GM12878 (cell line): ENCODE results near the gene RNU2-63P. TPM values are rescaled to one million over a fixed set of nuclear protein-coding genes. Genes with fewer than 3 reads are reported as not detected.
A peak's percentile ranks its signal among the peaks of the same experiment; 100 is the strongest.
"Not testable (repeated sequence)": the region's sequence is repeated elsewhere in the genome, so short reads cannot be mapped to it uniquely, and the experiment has no call there.

Experiments used
- ATAC-seq: fragments of 200-7000 bp; cut with Tn5 transposase; 3 replicates; pipeline ENCODE4 v1.9.1; 2020; ENCODE audit warnings: mild to moderate bottlenecking, moderate library complexity
- BruUV-seq: library from RNA; stranded (reverse); fragments of 400-500 nt; replicated peaks from 2 replicates; lab custom pipeline; 2021; lab: Mats Ljungman, UMichigan
- CTCF ChIA-PET: fragments of 300-600 bp; sonication (Branson Sonifier 250); formaldehyde crosslinking; extraction: SDS; loops from one replicate; lab custom pipeline; 2021; ENCODE audit warnings: inconsistent platforms; lab: Yijun Ruan, JAX
- POLR2A ChIA-PET: fragments of 350-600 bp; formaldehyde crosslinking; extraction: SDS; loops from one replicate; lab custom pipeline; 2021; ENCODE audit warnings: inconsistent platforms; lab: Charles Lee
- RAD21 ChIA-PET: fragments of 300-600 bp; sonication (Branson Sonifier 250); formaldehyde crosslinking; loops from one replicate; lab custom pipeline; 2023; ENCODE audit warnings: antibody characterized with exemption; ENCODE audit not compliant: unreplicated experiment; lab: Charles Lee
- SMC1A ChIA-PET: fragments of 300-600 bp; sonication (Branson Sonifier 250); formaldehyde crosslinking; loops from one replicate; lab custom pipeline; 2023; ENCODE audit not compliant: unreplicated experiment, uncharacterized antibody; lab: Charles Lee
- DNase-seq: peaks from one replicate; pipeline ENCODE4 v3.0.0-alpha.2; 2011; ENCODE audit warnings: low read depth, low spot score
- FAIRE-seq: peaks from 3 replicates; lab custom pipeline; 2011; peaks lifted over from hg19 to GRCh38; lab: Jason Lieb, UNC
- H2AFZ ChIP-seq: 2 replicates; pipeline ENCODE4 v1.6.0; 2011; ENCODE audit warnings: low read depth, low read length, control low read depth; ENCODE audit not compliant: control insufficient read depth
- H3K27ac ChIP-seq: 2 replicates; pipeline ENCODE4 v1.5.1; 2011; ENCODE audit warnings: control low read depth; ENCODE audit not compliant: control insufficient read depth, insufficient read depth
- H3K27me3 ChIP-seq, 2 experiments: replicated peaks in 1 of 2; 2 replicates each; pipeline versions ENCODE4 v1.6.0 to v1.6.1; 2011; ENCODE audit warnings: low read length in 1 of 2; ENCODE audit not compliant: control insufficient read depth in 2 of 2, insufficient read depth in 2 of 2
- H3K36me3 ChIP-seq, 2 experiments: 2 replicates each; pipeline ENCODE4 v1.5.1; 2011; ENCODE audit warnings: low read length in 1 of 2; ENCODE audit not compliant: control insufficient read depth in 2 of 2, insufficient read depth in 2 of 2
- H3K4me1 ChIP-seq: 2 replicates; pipeline ENCODE4 v1.6.1; 2011; ENCODE audit warnings: mild to moderate bottlenecking, low read length, moderate library complexity, mixed read lengths; ENCODE audit not compliant: control insufficient read depth, insufficient read depth
- H3K4me2 ChIP-seq: 2 replicates; pipeline ENCODE4 v1.6.0; 2011; ENCODE audit warnings: control low read depth; ENCODE audit not compliant: control insufficient read depth, insufficient read depth
- H3K4me3 ChIP-seq: fragments of 200-600 bp; sonication (generic); 2 replicates; pipeline ENCODE4 v1.5.1; 2016
- H3K79me2 ChIP-seq: 2 replicates; pipeline ENCODE4 v1.6.0; 2011; ENCODE audit warnings: low read length; ENCODE audit not compliant: control insufficient read depth, insufficient read depth
- H3K9ac ChIP-seq: 2 replicates; pipeline ENCODE4 v1.8.0; 2011; ENCODE audit warnings: low read length, control low read depth, mixed read lengths; ENCODE audit not compliant: control insufficient read depth, insufficient read depth
- H3K9me3 ChIP-seq: replicated peaks from 3 replicates; pipeline ENCODE4 v1.5.1; 2011; ENCODE audit warnings: mild to moderate bottlenecking, low read length; ENCODE audit not compliant: control insufficient read depth, insufficient read depth
- H4K20me1 ChIP-seq: 2 replicates; pipeline ENCODE4 v1.6.0; 2011; ENCODE audit not compliant: control insufficient read depth, insufficient read depth
- WGBS: methylation state at CpG from one replicate; pipeline ENCODE4 v1.1.6; 2016; ENCODE audit warnings: low lambda C conversion rate; ENCODE audit not compliant: insufficient replicate concordance, insufficient coverage; ENCODE audit errors: missing lambda C conversion rate; 5-methylcytosine and 5-hydroxymethylcytosine counted together
- in situ Hi-C: fragments of 300-500 bp; cut with MboI; formaldehyde crosslinking; loops from 9 replicates; pipeline ENCODE4 v1.14.3; 2018; ENCODE audit warnings: mixed read lengths
- intact Hi-C: fragments of 100-400 bp; cut with micrococcal nuclease; formaldehyde crosslinking; loops from one replicate; pipeline ENCODE4 v1.14.2; 2022; ENCODE audit not compliant: unreplicated experiment
- polyA plus RNA-seq, 11 experiments: library from polyadenylated mRNA; depleted of rRNA in 4 of 11; unstranded in 6 of 11; stranded (reverse) in 5 of 11; fragments of >200 nt; fragmentation: Nextera tagmentation in 4 of 11; fragmentation: Illumina TruSeq in 1 of 11; extraction: Ambion mirVana in 4 of 11; extraction: Trizol in 1 of 11; gene quantifications; 1 replicate in 1 of 11; 2 replicates in 10 of 11; pipeline versions ENCODE4 v1.2.1 to v1.2.3, GENCODE V29; 2011 to 2016; ENCODE audit warnings: inconsistent platforms in 2 of 11, missing spikeins in 2 of 11, low read depth in 1 of 11
- small RNA-seq: library from RNA; depleted of rRNA; stranded (forward); fragments of <200 nt; gene quantifications from one replicate; pipeline ENCODE3, GENCODE V24; 2014
- total RNA-seq, 4 experiments: library from RNA; depleted of rRNA in 3 of 4; stranded (reverse); fragments of >200 nt in 3 of 4; fragmentation: Illumina TruSeq in 1 of 4; extraction: Trizol in 1 of 4; gene quantifications; 2 replicates each; pipeline versions ENCODE4 v1.2.1 to v1.2.3, GENCODE V29; 2013 to 2021

The RNU2-63P gene
- total and polyA plus RNA-seq, 10 of the 15 experiments (the other 5 are each of a cell fraction or from before 2014, with no cell fraction given) = 10.7 to 117 (median 12.3) TPM; not detected in 5

GRCh38 chr2:87972385-87972784 lies 44.0 kb downstream of the RNU2-63P start:
- H4K20me1 ChIP-seq, H3K4me2 ChIP-seq, CTCF ChIA-PET, H3K27ac ChIP-seq, in situ Hi-C loops, H3K9ac ChIP-seq, H3K4me1 ChIP-seq, H2AFZ ChIP-seq, SMC1A ChIA-PET, H3K4me3 ChIP-seq, H3K27me3 ChIP-seq, H3K79me2 ChIP-seq, DNase-seq, BruUV-seq, RAD21 ChIA-PET, FAIRE-seq, POLR2A ChIA-PET, H3K9me3 ChIP-seq, H3K36me3 ChIP-seq, intact Hi-C loops: not testable (repeated sequence)
- ATAC-seq = peak; percentile 31; the same call in 1 of the 3 replicates
- no CpG with 5 or more reads among the region's 17 CpGs for WGBS

Small RNA genes lying within 50 kb of the gene (small RNA-seq; reads per million reads assigned to genes)
- gene RNU2-63P = 25.6 reads per million, percentile 98 among the genes with 10 or more reads in this experiment

Other genes with a start within 250 kb of the RNU2-63P start
- 1.4 TPM in 1 of 2 replicates, not detected in the other for gene RGPD2, start 190.8 kb downstream of the RNU2-63P start, total RNA-seq (2014; rRNA removed)
- 0.58 and 0.83 TPM in 2 replicates for gene RGPD2, start 190.8 kb downstream of the RNU2-63P start, total RNA-seq (2014; rRNA removed; fragmentation: Illumina TruSeq; extraction: Trizol)
- 0.13 TPM in 1 of 2 replicates, not detected in the other for gene RGPD2, start 190.8 kb downstream of the RNU2-63P start, total RNA-seq (2021)
- gene RGPD2, start 190.8 kb downstream of the RNU2-63P start, polyA plus RNA-seq (2011; rRNA removed) = 0.53 and 0.72 TPM in 2 replicates
- gene RGPD2, start 190.8 kb downstream of the RNU2-63P start, polyA plus RNA-seq (2014; fragmentation: Illumina TruSeq; extraction: Trizol) = not detected in 2 replicates
- under 1 TPM; 0.18 to 0.20 TPM for gene RGPD2, start 190.8 kb downstream of the RNU2-63P start, polyA plus RNA-seq (2014; fragmentation: Nextera tagmentation; extraction: Ambion mirVana)
- 0.22 and 0.38 TPM in 2 replicates for gene RGPD2, start 190.8 kb downstream of the RNU2-63P start, polyA plus RNA-seq (2014; rRNA removed)
- gene RGPD2, start 190.8 kb downstream of the RNU2-63P start, polyA plus RNA-seq (2016; fragmentation: Nextera tagmentation; extraction: Ambion mirVana) = 1 to 10 TPM in 1 of 2 experiments, under 1 TPM in 1; 0.55 to 1.1 TPM
- 12.5 and 17.4 TPM in 2 replicates for gene KRCC1, start 39.2 kb upstream of the RNU2-63P start, total RNA-seq (2014; rRNA removed)
- 25.4 and 26.9 TPM in 2 replicates for gene KRCC1, start 39.2 kb upstream of the RNU2-63P start, total RNA-seq (2014; rRNA removed; fragmentation: Illumina TruSeq; extraction: Trizol)
- 10.6 and 11.4 TPM in 2 replicates for gene KRCC1, start 39.2 kb upstream of the RNU2-63P start, total RNA-seq (2021)
- gene KRCC1, start 39.2 kb upstream of the RNU2-63P start, polyA plus RNA-seq (2011; rRNA removed) = 3.8 and 6.5 TPM in 2 replicates
- 27.2 and 37.2 TPM in 2 replicates for gene KRCC1, start 39.2 kb upstream of the RNU2-63P start, polyA plus RNA-seq (2014; fragmentation: Illumina TruSeq; extraction: Trizol)
- 10 to 100 TPM; 12.4 to 14.0 TPM for gene KRCC1, start 39.2 kb upstream of the RNU2-63P start, polyA plus RNA-seq (2014; fragmentation: Nextera tagmentation; extraction: Ambion mirVana)
- gene KRCC1, start 39.2 kb upstream of the RNU2-63P start, polyA plus RNA-seq (2014; rRNA removed) = 8.3 and 10.0 TPM in 2 replicates
- 10 to 100 TPM in 1 of 2 experiments, 1 to 10 TPM in 1; 9.7 to 15.2 TPM for gene KRCC1, start 39.2 kb upstream of the RNU2-63P start, polyA plus RNA-seq (2016; fragmentation: Nextera tagmentation; extraction: Ambion mirVana)
- gene SMYD1, start 51.3 kb upstream of the RNU2-63P start, total RNA-seq (2014; rRNA removed) = not detected in 2 replicates
- not detected in 2 replicates for gene SMYD1, start 51.3 kb upstream of the RNU2-63P start, total RNA-seq (2014; rRNA removed; fragmentation: Illumina TruSeq; extraction: Trizol)
- gene SMYD1, start 51.3 kb upstream of the RNU2-63P start, total RNA-seq (2021) = not detected in 2 replicates
- not detected in 2 replicates for gene SMYD1, start 51.3 kb upstream of the RNU2-63P start, polyA plus RNA-seq (2011; rRNA removed)
- not detected in 2 replicates for gene SMYD1, start 51.3 kb upstream of the RNU2-63P start, polyA plus RNA-seq (2014; fragmentation: Illumina TruSeq; extraction: Trizol)
- gene SMYD1, start 51.3 kb upstream of the RNU2-63P start, polyA plus RNA-seq (2014; fragmentation: Nextera tagmentation; extraction: Ambion mirVana) = not detected
- gene SMYD1, start 51.3 kb upstream of the RNU2-63P start, polyA plus RNA-seq (2014; rRNA removed) = 0.04 TPM in 1 of 2 replicates, not detected in the other
- under 1 TPM in 1 of 2 experiments, not detected in 1; 0.09 TPM for gene SMYD1, start 51.3 kb upstream of the RNU2-63P start, polyA plus RNA-seq (2016; fragmentation: Nextera tagmentation; extraction: Ambion mirVana)
- gene FABP1, start 111.5 kb upstream of the RNU2-63P start, total RNA-seq (2014; rRNA removed) = not detected in 2 replicates
- gene FABP1, start 111.5 kb upstream of the RNU2-63P start, total RNA-seq (2014; rRNA removed; fragmentation: Illumina TruSeq; extraction: Trizol) = not detected in 2 replicates
- 0.56 TPM in 1 of 2 replicates, not detected in the other for gene FABP1, start 111.5 kb upstream of the RNU2-63P start, total RNA-seq (2021)
- gene FABP1, start 111.5 kb upstream of the RNU2-63P start, polyA plus RNA-seq (2011; rRNA removed) = not detected in 2 replicates
- gene FABP1, start 111.5 kb upstream of the RNU2-63P start, polyA plus RNA-seq (2014; fragmentation: Illumina TruSeq; extraction: Trizol) = not detected in 2 replicates
- gene FABP1, start 111.5 kb upstream of the RNU2-63P start, polyA plus RNA-seq (2014; fragmentation: Nextera tagmentation; extraction: Ambion mirVana) = not detected
- gene FABP1, start 111.5 kb upstream of the RNU2-63P start, polyA plus RNA-seq (2014; rRNA removed) = not detected in 2 replicates
- not detected for gene FABP1, start 111.5 kb upstream of the RNU2-63P start, polyA plus RNA-seq (2016; fragmentation: Nextera tagmentation; extraction: Ambion mirVana)
- not detected in 2 replicates for gene THNSL2, start 153.8 kb upstream of the RNU2-63P start, total RNA-seq (2014; rRNA removed)
- not detected in 2 replicates for gene THNSL2, start 153.8 kb upstream of the RNU2-63P start, total RNA-seq (2014; rRNA removed; fragmentation: Illumina TruSeq; extraction: Trizol)
- gene THNSL2, start 153.8 kb upstream of the RNU2-63P start, total RNA-seq (2021) = 0.28 TPM in 1 of 2 replicates, not detected in the other
- gene THNSL2, start 153.8 kb upstream of the RNU2-63P start, polyA plus RNA-seq (2011; rRNA removed) = not detected in 2 replicates
- gene THNSL2, start 153.8 kb upstream of the RNU2-63P start, polyA plus RNA-seq (2014; fragmentation: Illumina TruSeq; extraction: Trizol) = not detected in 2 replicates
- gene THNSL2, start 153.8 kb upstream of the RNU2-63P start, polyA plus RNA-seq (2014; fragmentation: Nextera tagmentation; extraction: Ambion mirVana) = not detected
- not detected in 2 replicates for gene THNSL2, start 153.8 kb upstream of the RNU2-63P start, polyA plus RNA-seq (2014; rRNA removed)
- gene THNSL2, start 153.8 kb upstream of the RNU2-63P start, polyA plus RNA-seq (2016; fragmentation: Nextera tagmentation; extraction: Ambion mirVana) = not detected